ACC112 (cell line): ENCODE measurements around the gene AGAP3.

Experiments
- H2AFZ ChIP-seq: fragments of 200-600 bp; sonication (generic); one replicate; pipeline ENCODE4 v1.6.0; 2017; ENCODE audit warnings: antibody characterized with exemption, low read length; ENCODE audit not compliant: unreplicated experiment
- H3K27ac ChIP-seq: fragments of 200-600 bp; sonication (generic); 2 replicates; pipeline ENCODE4 v1.5.1; 2014; ENCODE audit warnings: low read depth, mild to moderate bottlenecking, antibody characterized with exemption, low read length, moderate library complexity
- H3K27me3 ChIP-seq: fragments of 200-600 bp; sonication (generic); 2 replicates; pipeline ENCODE4 v1.6.1; 2014; ENCODE audit warnings: mild to moderate bottlenecking, antibody characterized with exemption, low read length, moderate library complexity, mixed read lengths; ENCODE audit not compliant: insufficient read depth
- H3K36me3 ChIP-seq: fragments of 200-600 bp; sonication (generic); 2 replicates; pipeline ENCODE4 v1.6.1; 2016; ENCODE audit warnings: mild to moderate bottlenecking, antibody characterized with exemption, low read length, moderate library complexity, mixed read lengths; ENCODE audit not compliant: insufficient read depth
- H3K4me1 ChIP-seq: fragments of 200-600 bp; sonication (generic); one replicate; pipeline ENCODE4 v1.6.1; 2016; ENCODE audit warnings: low read length, mixed read lengths; ENCODE audit not compliant: insufficient read depth, unreplicated experiment, control insufficient read depth
- H3K4me3 ChIP-seq: fragments of 200-600 bp; sonication (generic); 2 replicates; pipeline ENCODE4 v1.5.1; 2014; ENCODE audit warnings: mild to moderate bottlenecking, low read depth, low read length
- H3K79me2 ChIP-seq: fragments of 200-600 bp; sonication (generic); one replicate; pipeline ENCODE4 v1.6.0; 2016; ENCODE audit warnings: low read length; ENCODE audit not compliant: control insufficient read depth, unreplicated experiment, insufficient read depth

The AGAP3 gene

GRCh38 chr7:151128144-151128543 lies 41.9 kb downstream of the AGAP3 start:
- no peak overlapping the region for H2AFZ ChIP-seq
- H3K4me3 ChIP-seq: no peak overlapping the region
- 0 out of 2 replicates have a peak, but pooled peaks cover 5% of the 10 kb centered on the region for H3K36me3 ChIP-seq
- H3K79me2 ChIP-seq: no peaks in the 10 kb centered on the region
- H3K4me1 ChIP-seq: no peaks in the 10 kb centered on the region
- H3K27me3 ChIP-seq: no peaks in the 10 kb centered on the region
- no peak overlapping the region for H3K27ac ChIP-seq

- Histone ChIP-seq H3K27ac (no peak overlapping the region), H2AFZ (no peak overlapping the region), H3K4me1 (no peaks in the 10 kb centered on the region), H3K79me2 (no peaks in the 10 kb centered on the region), H3K4me3 (no peak overlapping the region), H3K36me3 (0 out of 2 replicates have a peak, but pooled peaks cover 5% of the 10 kb centered on the region), H3K27me3 (no peaks in the 10 kb centered on the region)
Measured at GRCh38 chr7:151128716-151129115, 42.4 kb downstream of the AGAP3 start.

- Histone ChIP-seq H3K79me2 (no peaks in the 10 kb centered on the region), H3K27me3 (no peaks in the 10 kb centered on the region), H2AFZ (no peak overlapping the region), H3K4me3 (no peak overlapping the region), H3K4me1 (no peaks in the 10 kb centered on the region), H3K36me3 (0 out of 2 replicates have a peak, but pooled peaks cover 5% of the 10 kb centered on the region), H3K27ac (no peak overlapping the region)
Measured at GRCh38 chr7:151129117-151129959, 43.1 kb downstream of the AGAP3 start.

- Histone ChIP-seq H3K36me3 (no peaks in the 10 kb centered on the region), H3K4me1 (no peaks in the 10 kb centered on the region), H3K4me3 (no peak overlapping the region), H3K79me2 (no peaks in the 10 kb centered on the region), H3K27me3 (no peaks in the 10 kb centered on the region), H3K27ac (no peak overlapping the region), H2AFZ (no peak overlapping the region)
Measured at GRCh38 chr7:151129960-151130591, 43.8 kb downstream of the AGAP3 start.

DNA sequence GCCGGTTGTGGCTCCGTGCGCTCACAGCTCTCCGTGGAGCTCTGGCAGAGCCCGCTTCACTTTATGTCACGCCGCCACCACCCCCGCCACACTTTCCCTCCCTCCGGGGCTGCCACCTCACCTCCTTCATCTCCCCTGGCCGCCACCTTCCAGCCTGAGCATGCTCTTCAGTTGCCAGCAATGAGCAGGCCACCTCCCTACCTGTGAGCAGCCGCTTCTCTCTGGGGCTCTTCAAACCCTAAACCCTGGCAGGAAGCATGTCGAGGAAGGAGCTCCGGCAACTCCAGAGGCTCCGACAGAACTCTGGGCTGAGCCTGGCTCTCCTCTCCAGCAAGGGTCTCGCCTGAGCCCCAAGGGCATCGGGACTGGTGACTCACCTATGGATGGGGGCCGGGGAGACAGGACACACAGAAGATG lies 44.5 kb downstream of the AGAP3 start:
- Histone ChIP-seq H3K27ac (no peak overlapping the region), H3K79me2 (no peaks in the 10 kb centered on the region), H3K27me3 (no peaks in the 10 kb centered on the region), H3K4me1 (no peaks in the 10 kb centered on the region), H2AFZ (no peak overlapping the region), H3K36me3 (no peaks in the 10 kb centered on the region), H3K4me3 (no peak overlapping the region)

GRCh38 chr7:151131224-151131591 lies 44.9 kb downstream of the AGAP3 start:
- no peak overlapping the region for H2AFZ ChIP-seq
- H3K4me3 ChIP-seq: no peak overlapping the region
- H3K27me3 ChIP-seq: no peaks in the 10 kb centered on the region
- H3K36me3 ChIP-seq: no peaks in the 10 kb centered on the region
- H3K79me2 ChIP-seq: no peaks in the 10 kb centered on the region
- H3K27ac ChIP-seq: no peak overlapping the region
- H3K4me1 ChIP-seq: no peaks in the 10 kb centered on the region

DNA sequence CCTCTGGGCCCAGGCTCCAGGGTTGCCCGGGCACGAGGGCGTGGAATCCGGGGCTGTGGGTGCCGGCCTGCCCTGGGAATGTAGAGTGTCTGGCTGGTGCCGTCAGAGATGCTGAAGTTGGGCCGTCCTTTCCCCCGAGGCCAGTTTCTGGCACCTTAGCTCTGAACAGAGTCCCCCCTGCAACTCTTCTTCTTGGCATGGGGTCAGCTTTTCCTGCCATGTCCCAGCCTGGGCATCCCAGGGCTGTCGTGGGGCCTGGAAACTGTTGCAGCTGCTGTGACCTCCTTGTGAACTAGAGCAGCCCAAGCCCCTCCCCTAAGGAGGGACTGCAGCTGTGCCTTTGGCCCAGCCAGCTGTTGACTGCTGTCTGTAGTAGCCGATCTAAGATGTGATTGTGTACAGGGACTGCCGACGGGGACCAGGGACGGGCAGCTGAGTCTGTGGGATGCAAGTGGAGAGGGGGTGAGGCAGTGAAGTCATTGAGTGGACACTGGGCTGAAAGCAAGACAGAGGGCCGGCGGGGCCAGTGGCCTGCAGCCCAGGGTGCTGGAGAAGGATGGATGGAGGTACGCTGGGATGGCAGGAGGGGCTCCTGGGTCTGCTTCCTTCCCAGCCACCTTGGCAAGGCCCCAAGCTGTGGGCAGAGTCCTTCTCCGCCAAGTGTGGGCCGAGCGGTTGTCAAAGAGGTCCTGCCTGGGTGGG lies 45.5 kb downstream of the AGAP3 start:
- H3K4me1 ChIP-seq: no peaks in the 10 kb centered on the region
- no peak overlapping the region for H3K27ac ChIP-seq
- H3K79me2 ChIP-seq: no peaks in the 10 kb centered on the region
- H3K36me3 ChIP-seq: no peaks in the 10 kb centered on the region
- H2AFZ ChIP-seq: no peak overlapping the region
- H3K4me3 ChIP-seq: no peak overlapping the region
- H3K27me3 ChIP-seq: no peaks in the 10 kb centered on the region

- Histone ChIP-seq H2AFZ (no peak overlapping the region), H3K79me2 (no peaks in the 10 kb centered on the region), H3K27me3 (no peaks in the 10 kb centered on the region), H3K36me3 (no peaks in the 10 kb centered on the region), H3K27ac (no peak overlapping the region), H3K4me1 (no peaks in the 10 kb centered on the region), H3K4me3 (no peak overlapping the region)
Measured at GRCh38 chr7:151132461-151133205, 46.4 kb downstream of the AGAP3 start.

GRCh38 chr7:151133266-151133985 lies 47.2 kb downstream of the AGAP3 start:
- Histone ChIP-seq H3K27me3 (no peaks in the 10 kb centered on the region), H3K79me2 (no peaks in the 10 kb centered on the region), H2AFZ (no peak overlapping the region), H3K4me1 (no peaks in the 10 kb centered on the region), H3K27ac (no peak overlapping the region), H3K36me3 (no peaks in the 10 kb centered on the region), H3K4me3 (no peak overlapping the region)
